ENCODE results near the gene SPATA1.

Gene SPATA1

GRCh38 chr1:84615790-84616189 is 109.6 kb downstream of the SPATA1 start:
- H3K9ac ChIP-seq (ENCODE audit: low read length), result no peak overlapping the region
- DNase-seq (ENCODE audit: low read depth), result no peak
- no peaks in the 10 kb centered on the region for H3K36me3 ChIP-seq (ENCODE audit: control insufficient read depth, insufficient read depth, low read length, severe bottlenecking)
- no peaks in the 10 kb centered on the region for H3K27me3 ChIP-seq (replicated peaks; ENCODE audit: control insufficient read depth, insufficient read depth, low read length)
- H3K9me3 ChIP-seq (ENCODE audit: control insufficient read depth, low read length), result peaks cover 11% of the 10 kb centered on the region
- peaks cover 10% of the 10 kb centered on the region for H3K4me1 ChIP-seq (ENCODE audit: control insufficient read depth, insufficient read depth, low read length)
- no peak overlapping the region for H3K4me3 ChIP-seq (ENCODE audit: low read length)
